GM23338 (cell line): ENCODE results near the gene MESD.
A peak's percentile ranks its signal among the peaks of the same experiment; 100 is the strongest.

Experiments
- EZH2 ChIP-seq: fragments of 200-600 bp; sonication (generic); IDR thresholded peaks from one replicate; pipeline ENCODE4 v1.8.0; 2017; ENCODE audit warnings: antibody characterized with exemption, mild to moderate bottlenecking, low read depth; ENCODE audit not compliant: unreplicated experiment
- EZH2phosphoT487 ChIP-seq: fragments of 200-600 bp; sonication (generic); IDR thresholded peaks from one replicate; pipeline ENCODE4 v1.8.1; 2018; ENCODE audit warnings: antibody characterized with exemption; ENCODE audit not compliant: unreplicated experiment
- JUNB ChIP-seq: IDR thresholded peaks from one replicate; pipeline ENCODE4 v1.6.1; 2016; ENCODE audit warnings: antibody characterized with exemption; ENCODE audit not compliant: unreplicated experiment
- NANOG ChIP-seq: IDR thresholded peaks from 2 replicates; pipeline ENCODE4 v1.6.1; 2016; ENCODE audit warnings: antibody characterized with exemption, borderline replicate concordance
- POLR2AphosphoS5 ChIP-seq: IDR thresholded peaks from 2 replicates; pipeline ENCODE4 v1.6.1; 2016; ENCODE audit warnings: antibody characterized with exemption, low read depth
- REST ChIP-seq: IDR thresholded peaks from one replicate; pipeline ENCODE4 v1.6.1; 2018; ENCODE audit warnings: antibody characterized with exemption; ENCODE audit not compliant: unreplicated experiment
- STAT1 ChIP-seq: IDR thresholded peaks from one replicate; pipeline ENCODE4 v1.6.1; 2016; ENCODE audit warnings: antibody characterized with exemption; ENCODE audit not compliant: unreplicated experiment
- ZNF331 ChIP-seq: fragments of 250-450 bp; sonication (Bioruptor Pico); IDR thresholded peaks from 2 replicates; pipeline ENCODE4 v1.5.0; 2020; ENCODE audit warnings: low read depth, mild to moderate bottlenecking, moderate library complexity
- TF ChIP-seq, protein P1 (sequence below), 2 experiments: fragments of 200-600 bp in 1 of 2; sonication (generic) in 1 of 2; conservative IDR thresholded peaks; 2 replicates each; pipeline versions ENCODE4 v1.5.1 to v1.6.1; 2016 to 2017; ENCODE audit warnings: antibody characterized with exemption in 2 of 2, low read depth in 2 of 2, mild to moderate bottlenecking in 2 of 2, moderate library complexity in 1 of 2

DNA sequence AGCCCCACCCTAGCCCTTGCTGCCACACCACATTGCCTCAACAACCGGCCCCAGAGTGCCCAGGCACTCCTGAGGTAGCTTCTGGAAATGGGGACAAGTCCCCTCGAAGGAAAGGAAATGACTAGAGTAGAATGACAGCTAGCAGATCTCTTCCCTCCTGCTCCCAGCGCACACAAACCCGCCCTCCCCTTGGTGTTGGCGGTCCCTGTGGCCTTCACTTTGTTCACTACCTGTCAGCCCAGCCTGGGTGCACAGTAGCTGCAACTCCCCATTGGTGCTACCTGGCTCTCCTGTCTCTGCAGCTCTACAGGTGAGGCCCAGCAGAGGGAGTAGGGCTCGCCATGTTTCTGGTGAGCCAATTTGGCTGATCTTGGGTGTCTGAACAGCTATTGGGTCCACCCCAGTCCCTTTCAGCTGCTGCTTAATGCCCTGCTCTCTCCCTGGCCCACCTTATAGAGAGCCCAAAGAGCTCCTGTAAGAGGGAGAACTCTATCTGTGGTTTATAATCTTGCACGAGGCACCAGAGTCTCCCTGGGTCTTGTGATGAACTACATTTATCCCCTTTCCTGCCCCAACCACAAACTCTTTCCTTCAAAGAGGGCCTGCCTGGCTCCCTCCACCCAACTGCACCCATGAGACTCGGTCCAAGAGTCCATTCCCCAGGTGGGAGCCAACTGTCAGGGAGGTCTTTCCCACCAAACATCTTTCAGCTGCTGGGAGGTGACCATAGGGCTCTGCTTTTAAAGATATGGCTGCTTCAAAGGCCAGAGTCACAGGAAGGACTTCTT is 39.1 kb downstream of the MESD start:
- TF ChIP-seq EZH2phosphoT487, result no peak
- TF ChIP-seq ZNF331, result no peak
- TF ChIP-seq, protein P1, sequence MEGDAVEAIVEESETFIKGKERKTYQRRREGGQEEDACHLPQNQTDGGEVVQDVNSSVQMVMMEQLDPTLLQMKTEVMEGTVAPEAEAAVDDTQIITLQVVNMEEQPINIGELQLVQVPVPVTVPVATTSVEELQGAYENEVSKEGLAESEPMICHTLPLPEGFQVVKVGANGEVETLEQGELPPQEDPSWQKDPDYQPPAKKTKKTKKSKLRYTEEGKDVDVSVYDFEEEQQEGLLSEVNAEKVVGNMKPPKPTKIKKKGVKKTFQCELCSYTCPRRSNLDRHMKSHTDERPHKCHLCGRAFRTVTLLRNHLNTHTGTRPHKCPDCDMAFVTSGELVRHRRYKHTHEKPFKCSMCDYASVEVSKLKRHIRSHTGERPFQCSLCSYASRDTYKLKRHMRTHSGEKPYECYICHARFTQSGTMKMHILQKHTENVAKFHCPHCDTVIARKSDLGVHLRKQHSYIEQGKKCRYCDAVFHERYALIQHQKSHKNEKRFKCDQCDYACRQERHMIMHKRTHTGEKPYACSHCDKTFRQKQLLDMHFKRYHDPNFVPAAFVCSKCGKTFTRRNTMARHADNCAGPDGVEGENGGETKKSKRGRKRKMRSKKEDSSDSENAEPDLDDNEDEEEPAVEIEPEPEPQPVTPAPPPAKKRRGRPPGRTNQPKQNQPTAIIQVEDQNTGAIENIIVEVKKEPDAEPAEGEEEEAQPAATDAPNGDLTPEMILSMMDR (conservative IDR thresholded peaks at IDR 0.05; ENCODE audit: low read depth in 2 of 2), result 0 out of 4 replicates have a peak, but pooled peaks of 1 of the 2 experiments have one; percentile 14
- TF ChIP-seq EZH2, result no peak
- no peak for TF ChIP-seq STAT1
- TF ChIP-seq REST, result no peak
- no peak for TF ChIP-seq POLR2AphosphoS5
- no peak for TF ChIP-seq JUNB
- no peak for TF ChIP-seq NANOG
